K562 (cell line): ENCODE measurements around the gene H3-3A. TPM values are rescaled to one million over a fixed set of nuclear protein-coding genes. Genes with fewer than 3 reads are reported as not detected.

Experiments
- ETV5 ChIP-seq: sonication (generic); formaldehyde crosslinking; IDR thresholded peaks from 2 replicates; pipeline ENCODE4 v1.4.0; 2020; ENCODE audit warnings: low read depth, mild to moderate bottlenecking, missing genetic modification reagents
- FOXK1 ChIP-seq: sonication (generic); formaldehyde crosslinking; IDR thresholded peaks from 2 replicates; pipeline ENCODE4 v1.8.0; 2022; ENCODE audit warnings: missing genetic modification reagents, mild to moderate bottlenecking, borderline replicate concordance
- FOXK2 ChIP-seq, 2 experiments: fragments of 450-650 bp; IDR thresholded peaks in 1 of 2; conservative IDR thresholded peaks in 1 of 2; 2 replicates each; pipeline ENCODE4 v1.6.1; 2016; ENCODE audit warnings: low read depth in 2 of 2, mild to moderate bottlenecking in 1 of 2
- HLTF ChIP-seq: fragments of 450-650 bp; IDR thresholded peaks from 2 replicates; pipeline ENCODE4 v1.6.1; 2016
- PURB ChIP-seq: sonication (generic); formaldehyde crosslinking; IDR thresholded peaks from 2 replicates; pipeline ENCODE4 v1.9.0; 2021; ENCODE audit warnings: low read depth, mild to moderate bottlenecking, missing genetic modification reagents
- STAT5B ChIP-seq: fragments of 250-450 bp; sonication (Bioruptor Pico); IDR thresholded peaks from 2 replicates; pipeline ENCODE4 v1.8.0; 2021; ENCODE audit warnings: mild to moderate bottlenecking, inconsistent platforms
- ZBTB1 ChIP-seq: sonication (generic); formaldehyde crosslinking; IDR thresholded peaks from 2 replicates; pipeline ENCODE4 v1.8.1; 2023; ENCODE audit warnings: missing genetic modification reagents, low read depth, mild to moderate bottlenecking, borderline replicate concordance
- ZC3H11A ChIP-seq: IDR thresholded peaks from 2 replicates; pipeline ENCODE4 v1.6.1; 2012; ENCODE audit warnings: low read depth, low read length, improper control_type of control experiment
- ZNF134 ChIP-seq: fragments of 250-450 bp; sonication (Bioruptor Pico); conservative IDR thresholded peaks from 2 replicates; pipeline ENCODE4 v1.4.0; 2020
- ZNF197 ChIP-seq: fragments of 200-800 bp; sonication (Bioruptor generic); IDR thresholded peaks from 2 replicates; pipeline ENCODE4 v1.6.1; 2016; ENCODE audit warnings: low read depth, missing genetic modification characterization, missing compliant biosample characterization
- ZNF224 ChIP-seq: sonication (generic); formaldehyde crosslinking; IDR thresholded peaks from 2 replicates; pipeline ENCODE4 v1.8.0; 2022; ENCODE audit warnings: mild to moderate bottlenecking, missing genetic modification reagents
- ZNF282 ChIP-seq: sonication (generic); formaldehyde crosslinking; IDR thresholded peaks from 2 replicates; pipeline ENCODE4 v1.8.1; 2023; ENCODE audit warnings: missing genetic modification reagents
- ZNF717 ChIP-seq: fragments of 250-450 bp; sonication (Bioruptor Pico); IDR thresholded peaks from 2 replicates; pipeline ENCODE4 v1.5.0; 2021
- ZNF830 ChIP-seq: fragments of 250-450 bp; sonication (Bioruptor Pico); IDR thresholded peaks from 2 replicates; pipeline ENCODE4 v1.5.0; 2021; ENCODE audit warnings: mild to moderate bottlenecking
- ZSCAN32 ChIP-seq: fragments of 450-650 bp; formaldehyde crosslinking; IDR thresholded peaks from 2 replicates; pipeline ENCODE4 v1.4.0; 2020; ENCODE audit warnings: mild to moderate bottlenecking, moderate library complexity
- polyA plus RNA-seq, 8 experiments: library from polyadenylated mRNA; depleted of rRNA in 4 of 8; stranded (reverse) in 5 of 8; unstranded in 3 of 8; fragments of >200 nt; fragmentation: Nextera tagmentation in 2 of 8; fragmentation: Illumina TruSeq in 1 of 8; extraction: Ambion mirVana in 2 of 8; extraction: Trizol in 1 of 8; gene quantifications; 2 replicates each; pipeline versions ENCODE4 v1.2.1 to v1.2.3, GENCODE V29; 2011 to 2014; ENCODE audit warnings: inconsistent platforms in 1 of 8, missing spikeins in 1 of 8
- total RNA-seq, 7 experiments: library from RNA; depleted of rRNA in 6 of 7; stranded (reverse); fragments of >200 nt in 6 of 7; fragmentation: Illumina TruSeq in 2 of 7; extraction: Trizol in 2 of 7; gene quantifications; 2 replicates each; pipeline versions ENCODE4 v1.2.1 to v1.2.3, GENCODE V29; 2011 to 2021; ENCODE audit warnings: low replicate concordance in 1 of 7
- TF ChIP-seq, protein P1 (sequence below): sonication (generic); formaldehyde crosslinking; IDR thresholded peaks from 2 replicates; pipeline ENCODE4 v1.8.0; 2022; ENCODE audit warnings: mild to moderate bottlenecking, low read depth, missing genetic modification reagents
- TF ChIP-seq, protein P2 (sequence below), 2 experiments: fragments of 450-650 bp; IDR thresholded peaks; 2 replicates each; pipeline ENCODE4 v1.6.1; 2018; ENCODE audit warnings: mild to moderate bottlenecking in 2 of 2, low read depth in 1 of 2; ENCODE audit not compliant: partially characterized antibody in 2 of 2
- TF ChIP-seq, protein P3 (sequence below): sonication (generic); formaldehyde crosslinking; IDR thresholded peaks from 2 replicates; pipeline ENCODE4 v1.8.0; 2023; ENCODE audit warnings: missing genetic modification reagents, mild to moderate bottlenecking, borderline replicate concordance

Gene H3-3A
- total and polyA plus RNA-seq, 9 of the 15 experiments (the other 6 are each of a cell fraction or from before 2014, with no cell fraction given): 426 to 1,083 (median 591) TPM

DNA sequence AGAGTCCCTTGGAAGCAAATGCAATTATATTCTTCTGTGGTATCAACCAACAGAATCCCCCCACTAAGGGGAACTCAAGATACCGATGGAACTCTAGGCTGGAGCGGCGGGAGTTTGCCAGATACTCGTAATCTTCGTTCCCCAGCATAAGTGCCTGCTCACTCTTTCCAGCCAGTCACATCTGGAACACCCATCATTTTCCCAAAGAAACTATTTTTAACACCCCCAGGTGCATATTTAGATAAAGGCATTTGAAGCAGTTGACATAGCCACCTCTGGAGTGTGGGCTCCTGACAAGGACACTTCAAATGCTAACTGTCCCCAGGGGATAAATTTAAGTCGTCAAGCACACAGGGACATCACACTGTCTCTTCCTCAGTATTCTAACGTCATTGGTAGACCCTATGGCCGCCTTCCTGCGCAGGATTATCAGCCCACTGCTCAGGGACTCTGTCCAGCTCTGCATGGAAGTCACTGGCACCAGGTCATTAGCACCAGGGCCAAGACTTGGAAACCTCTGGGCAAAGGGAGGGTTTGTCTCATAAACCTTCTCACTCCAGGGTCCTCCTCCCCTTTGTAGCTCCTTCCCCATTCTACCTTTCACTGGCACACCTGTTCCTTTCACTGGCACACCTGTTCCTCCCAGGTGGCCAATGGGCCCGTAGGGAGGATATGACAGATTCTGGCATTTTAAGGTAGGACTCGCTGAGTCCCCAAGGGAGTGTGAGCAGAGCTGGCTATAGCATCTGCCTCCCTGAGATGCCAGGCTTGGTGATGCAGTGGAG lies 48.8 kb downstream of the H3-3A start (continued):
- TF ChIP-seq ZNF197 (no peak), ETV5 (CRISPR knock-in tag) (no peak), ZNF134 (no peak), ZNF224 (CRISPR knock-in tag) (no peak), ZNF282 (CRISPR knock-in tag) (no peak), ZBTB1 (CRISPR knock-in tag) (no peak), ZC3H11A (no peak), STAT5B (CRISPR knock-in tag) (no peak), ZSCAN32 (CRISPR knock-in tag) (no peak), FOXK1 (CRISPR knock-in tag) (no peak), ZNF717 (CRISPR knock-in tag) (no peak), FOXK2 (conservative IDR thresholded peaks at IDR 0.05 in 1 of 2, IDR thresholded peaks at IDR 0.05 in 1 of 2; ENCODE audit: low read depth in 2 of 2) (peak; percentile 8 to 68; a peak in 1 of 4 replicates), ZNF830 (CRISPR knock-in tag) (no peak), PURB (CRISPR knock-in tag) (no peak), HLTF (0 out of 2 replicates have a peak, but pooled peaks have one; percentile 9)
- TF ChIP-seq, protein P1, sequence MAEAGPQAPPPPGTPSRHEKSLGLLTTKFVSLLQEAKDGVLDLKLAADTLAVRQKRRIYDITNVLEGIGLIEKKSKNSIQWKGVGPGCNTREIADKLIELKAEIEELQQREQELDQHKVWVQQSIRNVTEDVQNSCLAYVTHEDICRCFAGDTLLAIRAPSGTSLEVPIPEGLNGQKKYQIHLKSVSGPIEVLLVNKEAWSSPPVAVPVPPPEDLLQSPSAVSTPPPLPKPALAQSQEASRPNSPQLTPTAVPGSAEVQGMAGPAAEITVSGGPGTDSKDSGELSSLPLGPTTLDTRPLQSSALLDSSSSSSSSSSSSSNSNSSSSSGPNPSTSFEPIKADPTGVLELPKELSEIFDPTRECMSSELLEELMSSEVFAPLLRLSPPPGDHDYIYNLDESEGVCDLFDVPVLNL (CRISPR knock-in tag): no peak
- TF ChIP-seq, protein P2, sequence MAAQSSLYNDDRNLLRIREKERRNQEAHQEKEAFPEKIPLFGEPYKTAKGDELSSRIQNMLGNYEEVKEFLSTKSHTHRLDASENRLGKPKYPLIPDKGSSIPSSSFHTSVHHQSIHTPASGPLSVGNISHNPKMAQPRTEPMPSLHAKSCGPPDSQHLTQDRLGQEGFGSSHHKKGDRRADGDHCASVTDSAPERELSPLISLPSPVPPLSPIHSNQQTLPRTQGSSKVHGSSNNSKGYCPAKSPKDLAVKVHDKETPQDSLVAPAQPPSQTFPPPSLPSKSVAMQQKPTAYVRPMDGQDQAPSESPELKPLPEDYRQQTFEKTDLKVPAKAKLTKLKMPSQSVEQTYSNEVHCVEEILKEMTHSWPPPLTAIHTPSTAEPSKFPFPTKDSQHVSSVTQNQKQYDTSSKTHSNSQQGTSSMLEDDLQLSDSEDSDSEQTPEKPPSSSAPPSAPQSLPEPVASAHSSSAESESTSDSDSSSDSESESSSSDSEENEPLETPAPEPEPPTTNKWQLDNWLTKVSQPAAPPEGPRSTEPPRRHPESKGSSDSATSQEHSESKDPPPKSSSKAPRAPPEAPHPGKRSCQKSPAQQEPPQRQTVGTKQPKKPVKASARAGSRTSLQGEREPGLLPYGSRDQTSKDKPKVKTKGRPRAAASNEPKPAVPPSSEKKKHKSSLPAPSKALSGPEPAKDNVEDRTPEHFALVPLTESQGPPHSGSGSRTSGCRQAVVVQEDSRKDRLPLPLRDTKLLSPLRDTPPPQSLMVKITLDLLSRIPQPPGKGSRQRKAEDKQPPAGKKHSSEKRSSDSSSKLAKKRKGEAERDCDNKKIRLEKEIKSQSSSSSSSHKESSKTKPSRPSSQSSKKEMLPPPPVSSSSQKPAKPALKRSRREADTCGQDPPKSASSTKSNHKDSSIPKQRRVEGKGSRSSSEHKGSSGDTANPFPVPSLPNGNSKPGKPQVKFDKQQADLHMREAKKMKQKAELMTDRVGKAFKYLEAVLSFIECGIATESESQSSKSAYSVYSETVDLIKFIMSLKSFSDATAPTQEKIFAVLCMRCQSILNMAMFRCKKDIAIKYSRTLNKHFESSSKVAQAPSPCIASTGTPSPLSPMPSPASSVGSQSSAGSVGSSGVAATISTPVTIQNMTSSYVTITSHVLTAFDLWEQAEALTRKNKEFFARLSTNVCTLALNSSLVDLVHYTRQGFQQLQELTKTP (IDR thresholded peaks at IDR 0.05; ENCODE audit: low read depth in 1 of 2, partially characterized antibody in 2 of 2): peak; percentile 9 to 82
- TF ChIP-seq, protein P3, sequence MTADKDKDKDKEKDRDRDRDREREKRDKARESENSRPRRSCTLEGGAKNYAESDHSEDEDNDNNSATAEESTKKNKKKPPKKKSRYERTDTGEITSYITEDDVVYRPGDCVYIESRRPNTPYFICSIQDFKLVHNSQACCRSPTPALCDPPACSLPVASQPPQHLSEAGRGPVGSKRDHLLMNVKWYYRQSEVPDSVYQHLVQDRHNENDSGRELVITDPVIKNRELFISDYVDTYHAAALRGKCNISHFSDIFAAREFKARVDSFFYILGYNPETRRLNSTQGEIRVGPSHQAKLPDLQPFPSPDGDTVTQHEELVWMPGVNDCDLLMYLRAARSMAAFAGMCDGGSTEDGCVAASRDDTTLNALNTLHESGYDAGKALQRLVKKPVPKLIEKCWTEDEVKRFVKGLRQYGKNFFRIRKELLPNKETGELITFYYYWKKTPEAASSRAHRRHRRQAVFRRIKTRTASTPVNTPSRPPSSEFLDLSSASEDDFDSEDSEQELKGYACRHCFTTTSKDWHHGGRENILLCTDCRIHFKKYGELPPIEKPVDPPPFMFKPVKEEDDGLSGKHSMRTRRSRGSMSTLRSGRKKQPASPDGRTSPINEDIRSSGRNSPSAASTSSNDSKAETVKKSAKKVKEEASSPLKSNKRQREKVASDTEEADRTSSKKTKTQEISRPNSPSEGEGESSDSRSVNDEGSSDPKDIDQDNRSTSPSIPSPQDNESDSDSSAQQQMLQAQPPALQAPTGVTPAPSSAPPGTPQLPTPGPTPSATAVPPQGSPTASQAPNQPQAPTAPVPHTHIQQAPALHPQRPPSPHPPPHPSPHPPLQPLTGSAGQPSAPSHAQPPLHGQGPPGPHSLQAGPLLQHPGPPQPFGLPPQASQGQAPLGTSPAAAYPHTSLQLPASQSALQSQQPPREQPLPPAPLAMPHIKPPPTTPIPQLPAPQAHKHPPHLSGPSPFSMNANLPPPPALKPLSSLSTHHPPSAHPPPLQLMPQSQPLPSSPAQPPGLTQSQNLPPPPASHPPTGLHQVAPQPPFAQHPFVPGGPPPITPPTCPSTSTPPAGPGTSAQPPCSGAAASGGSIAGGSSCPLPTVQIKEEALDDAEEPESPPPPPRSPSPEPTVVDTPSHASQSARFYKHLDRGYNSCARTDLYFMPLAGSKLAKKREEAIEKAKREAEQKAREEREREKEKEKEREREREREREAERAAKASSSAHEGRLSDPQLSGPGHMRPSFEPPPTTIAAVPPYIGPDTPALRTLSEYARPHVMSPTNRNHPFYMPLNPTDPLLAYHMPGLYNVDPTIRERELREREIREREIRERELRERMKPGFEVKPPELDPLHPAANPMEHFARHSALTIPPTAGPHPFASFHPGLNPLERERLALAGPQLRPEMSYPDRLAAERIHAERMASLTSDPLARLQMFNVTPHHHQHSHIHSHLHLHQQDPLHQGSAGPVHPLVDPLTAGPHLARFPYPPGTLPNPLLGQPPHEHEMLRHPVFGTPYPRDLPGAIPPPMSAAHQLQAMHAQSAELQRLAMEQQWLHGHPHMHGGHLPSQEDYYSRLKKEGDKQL: 0 out of 2 replicates have a peak, but pooled peaks have one; percentile 63
